Effector memory CD4-positive, alpha-beta T cell (primary cell): ENCODE results near the gene TMEM250.

Experiments used
- DNase-seq, 3 donors: peaks; one replicate each; pipeline ENCODE4 v3.0.0-alpha.2; 2020
- H3K27ac ChIP-seq: 2 replicates; pipeline ENCODE4 v1.7.0; 2013; ENCODE audit warnings: mild to moderate bottlenecking, low read length, moderate library complexity; ENCODE audit not compliant: insufficient read depth, poor library complexity, severe bottlenecking
- H3K27me3 ChIP-seq: replicated peaks from 2 replicates; pipeline ENCODE4 v1.7.0; 2013; ENCODE audit warnings: mild to moderate bottlenecking, low read length; ENCODE audit not compliant: insufficient read depth, control insufficient read depth, poor library complexity, severe bottlenecking
- H3K36me3 ChIP-seq: 2 replicates; pipeline ENCODE4 v1.7.0; 2013; ENCODE audit warnings: mild to moderate bottlenecking, low read length, moderate library complexity; ENCODE audit not compliant: control insufficient read depth, insufficient read depth
- H3K4me1 ChIP-seq: 2 replicates; pipeline ENCODE4 v1.7.0; 2013; ENCODE audit warnings: low read length, mild to moderate bottlenecking; ENCODE audit not compliant: control insufficient read depth, insufficient read depth, poor library complexity, severe bottlenecking
- H3K4me3 ChIP-seq: 2 replicates; pipeline ENCODE4 v1.7.0; 2013; ENCODE audit warnings: low read length, low read depth, mild to moderate bottlenecking; ENCODE audit not compliant: insufficient read depth, poor library complexity, severe bottlenecking
- H3K9me3 ChIP-seq: 2 replicates; pipeline ENCODE4 v1.7.0; 2013; ENCODE audit warnings: mild to moderate bottlenecking, low read length, moderate library complexity; ENCODE audit not compliant: control insufficient read depth

Gene TMEM250

GRCh38 chr9:136147890-136148714, 29.4 kb upstream of the TMEM250 start:
- no peak overlapping the region for H3K4me3 ChIP-seq
- no peak overlapping the region for H3K27ac ChIP-seq
- DNase-seq = no peak
- no peaks in the 10 kb centered on the region for H3K4me1 ChIP-seq
- peaks cover 11% of the 10 kb centered on the region for H3K27me3 ChIP-seq
- H3K9me3 ChIP-seq = no peaks in the 10 kb centered on the region
- H3K36me3 ChIP-seq = no peaks in the 10 kb centered on the region

- DNase-seq = no peak
- H3K27ac ChIP-seq = no peak overlapping the region
- peaks cover 11% of the 10 kb centered on the region for H3K27me3 ChIP-seq
- H3K4me3 ChIP-seq = no peak overlapping the region
- no peaks in the 10 kb centered on the region for H3K36me3 ChIP-seq
- H3K9me3 ChIP-seq = no peaks in the 10 kb centered on the region
- no peaks in the 10 kb centered on the region for H3K4me1 ChIP-seq
These were observed 28.6 kb upstream of the TMEM250 start for GRCh38 chr9:136147038-136147889.

- H3K4me1 ChIP-seq = no peaks in the 10 kb centered on the region
- H3K27ac ChIP-seq = no peak overlapping the region
- H3K27me3 ChIP-seq = peaks cover 11% of the 10 kb centered on the region
- DNase-seq = no peak
- no peaks in the 10 kb centered on the region for H3K36me3 ChIP-seq
- H3K9me3 ChIP-seq = no peaks in the 10 kb centered on the region
- no peak overlapping the region for H3K4me3 ChIP-seq
These were observed 27.7 kb upstream of the TMEM250 start for GRCh38 chr9:136146126-136147037.

- no peak overlapping the region for H3K4me3 ChIP-seq
- peaks cover 11% of the 10 kb centered on the region for H3K27me3 ChIP-seq
- no peak overlapping the region for H3K27ac ChIP-seq
- no peak for DNase-seq
- H3K36me3 ChIP-seq = no peaks in the 10 kb centered on the region
- no peaks in the 10 kb centered on the region for H3K4me1 ChIP-seq
- H3K9me3 ChIP-seq = no peaks in the 10 kb centered on the region
These were observed 26.9 kb upstream of the TMEM250 start for GRCh38 chr9:136145580-136145979.

- peaks cover 11% of the 10 kb centered on the region for H3K27me3 ChIP-seq
- H3K36me3 ChIP-seq = no peaks in the 10 kb centered on the region
- no peaks in the 10 kb centered on the region for H3K4me1 ChIP-seq
- H3K4me3 ChIP-seq = no peak overlapping the region
- H3K27ac ChIP-seq = no peak overlapping the region
- no peaks in the 10 kb centered on the region for H3K9me3 ChIP-seq
- DNase-seq = no peak
These were observed 25.8 kb upstream of the TMEM250 start for GRCh38 chr9:136144450-136144849.

- H3K4me1 ChIP-seq = no peaks in the 10 kb centered on the region
- H3K27me3 ChIP-seq = peaks cover 15% of the 10 kb centered on the region
- H3K27ac ChIP-seq = no peak overlapping the region
- H3K9me3 ChIP-seq = no peaks in the 10 kb centered on the region
- H3K36me3 ChIP-seq = no peaks in the 10 kb centered on the region
- no peak overlapping the region for H3K4me3 ChIP-seq
- DNase-seq = no peak
These were observed 24.7 kb upstream of the TMEM250 start for GRCh38 chr9:136143215-136144001.

GRCh38 chr9:136142859-136143214, 24.2 kb upstream of the TMEM250 start:
- H3K4me1 ChIP-seq = no peaks in the 10 kb centered on the region
- DNase-seq = no peak
- H3K9me3 ChIP-seq = no peaks in the 10 kb centered on the region
- no peaks in the 10 kb centered on the region for H3K36me3 ChIP-seq
- H3K27me3 ChIP-seq = peaks cover 16% of the 10 kb centered on the region
- no peak overlapping the region for H3K4me3 ChIP-seq
- H3K27ac ChIP-seq = no peak overlapping the region

GRCh38 chr9:136142414-136142796, 23.7 kb upstream of the TMEM250 start:
- Histone ChIP-seq H3K4me3 (no peak overlapping the region), H3K27me3 (peaks cover 16% of the 10 kb centered on the region), H3K27ac (no peak overlapping the region), H3K36me3 (no peaks in the 10 kb centered on the region), H3K4me1 (no peaks in the 10 kb centered on the region), H3K9me3 (no peaks in the 10 kb centered on the region)
- no peak for DNase-seq

GRCh38 chr9:136141682-136142413, 23.2 kb upstream of the TMEM250 start:
- Histone ChIP-seq H3K4me3 (no peak overlapping the region), H3K4me1 (no peaks in the 10 kb centered on the region), H3K36me3 (no peaks in the 10 kb centered on the region), H3K27me3 (peaks cover 16% of the 10 kb centered on the region), H3K27ac (no peak overlapping the region), H3K9me3 (no peaks in the 10 kb centered on the region)
- no peak for DNase-seq
